T-cell (primary cell): ENCODE results near the gene BAD. TPM values are rescaled to one million over a fixed set of nuclear protein-coding genes. Genes with fewer than 3 reads are reported as not detected.

Experiments
- ATAC-seq, 4 experiments: fragments of 200-7000 bp in 3 of 4; fragments of 150-1000 bp in 1 of 4; cut with Tn5 transposase; replicated peaks in 1 of 4; 1 replicate in 3 of 4; 2 replicates in 1 of 4; pipeline ENCODE4 v1.10.0; 2021; ENCODE audit warnings: moderate library complexity in 3 of 4, mild to moderate bottlenecking in 2 of 4, moderate number of reproducible peaks in 1 of 4
- CTCF ChIA-PET, 2 donors: fragments of 300-600 bp; sonication (Branson Sonifier 250); formaldehyde crosslinking; loops; one replicate each; lab custom pipeline; 2022; ENCODE audit warnings: antibody characterized with exemption in 2 of 2; lab: Charles Lee
- POLR2A ChIA-PET, 2 donors: fragments of 300-600 bp; sonication (Branson Sonifier 250); formaldehyde crosslinking; loops; one replicate each; lab custom pipeline; 2022; ENCODE audit warnings: antibody characterized with exemption in 2 of 2; lab: Charles Lee
- DNase-seq, 35 experiments: peaks; one replicate each; pipeline versions ENCODE4 v3.0.0 to v3.0.0-alpha.2; 2013 to 2023
- H3K27ac ChIP-seq: one replicate; pipeline ENCODE4 v1.5.1; 2013; ENCODE audit warnings: low read length
- H3K27me3 ChIP-seq, 2 experiments: replicated peaks in 1 of 2; 1 replicate in 1 of 2; 2 replicates in 1 of 2; pipeline versions ENCODE4 v1.6.1 to v1.7.0; 2013; ENCODE audit warnings: low read length in 1 of 2, mixed read lengths in 1 of 2; ENCODE audit not compliant: control insufficient read depth in 2 of 2, insufficient read depth in 2 of 2; ENCODE audit errors: extremely low read depth in 1 of 2
- H3K36me3 ChIP-seq, 2 donors: 1 replicate in 1 of 2; 2 replicates in 1 of 2; pipeline versions ENCODE4 v1.6.1 to v1.7.0; 2013; ENCODE audit warnings: low read length in 1 of 2; ENCODE audit not compliant: control insufficient read depth in 2 of 2, insufficient read depth in 1 of 2; ENCODE audit errors: extremely low read depth in 1 of 2
- H3K4me1 ChIP-seq, 2 experiments: 1 replicate in 1 of 2; 2 replicates in 1 of 2; pipeline versions ENCODE4 v1.6.1 to v1.7.0; 2013; ENCODE audit warnings: low read length in 2 of 2, mixed read lengths in 1 of 2; ENCODE audit not compliant: insufficient read depth in 2 of 2, control insufficient read depth in 1 of 2; ENCODE audit errors: extremely low read depth in 1 of 2
- H3K4me3 ChIP-seq, 2 donors: 1 replicate in 1 of 2; 2 replicates in 1 of 2; pipeline versions ENCODE4 v1.5.1 to v1.7.0; 2013; ENCODE audit warnings: mild to moderate bottlenecking in 2 of 2, low read length in 1 of 2, moderate library complexity in 1 of 2; ENCODE audit not compliant: control insufficient read depth in 1 of 2; ENCODE audit errors: extremely low read depth in 1 of 2
- H3K9me3 ChIP-seq: 2 replicates; pipeline ENCODE4 v1.7.0; 2013
- H3K27ac Mint-ChIP-seq, 2 donors: one replicate each; pipeline ENCODE4 v1.8.0; 2020 to 2021; ENCODE audit warnings: mild to moderate bottlenecking in 2 of 2, mixed read lengths in 2 of 2
- H3K27me3 Mint-ChIP-seq, 2 donors: one replicate each; pipeline ENCODE4 v1.8.0; 2021 to 2022; ENCODE audit warnings: mixed read lengths in 2 of 2
- H3K36me3 Mint-ChIP-seq: one replicate; pipeline ENCODE4 v1.8.0; 2021; ENCODE audit warnings: mixed read lengths
- H3K4me1 Mint-ChIP-seq, 3 donors: one replicate each; pipeline ENCODE4 v1.8.0; 2020 to 2022; ENCODE audit warnings: mixed read lengths in 3 of 3, mild to moderate bottlenecking in 1 of 3
- H3K4me3 Mint-ChIP-seq, 3 donors: one replicate each; pipeline ENCODE4 v1.8.0; 2020 to 2022; ENCODE audit warnings: mild to moderate bottlenecking in 3 of 3, mixed read lengths in 3 of 3, moderate library complexity in 3 of 3
- H3K9me3 Mint-ChIP-seq, 3 donors: one replicate each; pipeline ENCODE4 v1.8.0; 2020 to 2022; ENCODE audit warnings: mixed read lengths in 3 of 3
- WGBS: methylation state at CpG from one replicate; pipeline ENCODE4 v1.1.5; 2013; ENCODE audit warnings: missing lambda C conversion rate; ENCODE audit not compliant: insufficient coverage; 5-methylcytosine and 5-hydroxymethylcytosine counted together
- total RNA-seq, 35 experiments: library from RNA in 6 of 35; stranded (reverse) in 6 of 35; fragments of 120-200 nt in 1 of 35; gene quantifications; one replicate each; pipeline versions ENCODE4 v1.2.1 to v1.2.4 and lab custom pipeline; 2013 to 2026

BAD gene
- total RNA-seq, 5 donors from 2014 or later (not counting 1 experiment from before 2014, with no cell fraction given): 17.5 to 37.7 (median 29.1) TPM

- Histone ChIP-seq H3K27ac (no peak overlapping the region), H3K36me3 (peaks cover 11 to 16% of the 10 kb centered on the region in 2 donors), H3K4me3 (no peak overlapping the region), H3K4me1 (peaks cover 10 to 49% of the 10 kb centered on the region in 2 experiments), H3K9me3 (no peaks in the 10 kb centered on the region), H3K27me3 (no peaks in the 10 kb centered on the region)
- WGBS: 89% methylated on average over 3 of the region's 9 CpGs
- ATAC-seq (no peak), DNase-seq (no peak)
- Mint-ChIP-seq H3K27me3 (no peaks in the 10 kb centered on the region), H3K36me3 (no peaks in the 10 kb centered on the region), H3K4me3 (no peak overlapping the region), H3K27ac (peak overlapping the region in 1 of 2 donors; percentile 55), H3K4me1 (peaks cover 38 to 43% (median 39%) of the 10 kb centered on the region in 3 donors), H3K9me3 (no peaks in the 10 kb centered on the region)
- POLR2A ChIA-PET: no interaction called here
- CTCF ChIA-PET: interaction anchor here in 1 of 2 donors (0.6 kb wide), 1 partner anchor 33 kb away, joined by 3 read pairs; no protein-coding TSS in a partner anchor
These were observed 46.4 kb downstream of the BAD start for GRCh38 chr11:64238076-64238475.

- ATAC-seq (no peak), DNase-seq (no peak)
- Mint-ChIP-seq H3K4me3 (no peak overlapping the region), H3K36me3 (no peaks in the 10 kb centered on the region), H3K4me1 (peaks cover 38 to 45% (median 38%) of the 10 kb centered on the region in 3 donors), H3K9me3 (no peaks in the 10 kb centered on the region), H3K27ac (peak overlapping the region in 1 of 2 donors; percentile 34), H3K27me3 (no peaks in the 10 kb centered on the region)
- Histone ChIP-seq H3K36me3 (peaks cover 10 to 16% of the 10 kb centered on the region in 2 donors), H3K4me1 (peaks cover 8 to 48% of the 10 kb centered on the region in 2 experiments), H3K27ac (no peak overlapping the region), H3K9me3 (no peaks in the 10 kb centered on the region), H3K4me3 (no peak overlapping the region), H3K27me3 (no peaks in the 10 kb centered on the region)
- ChIA-PET POLR2A (no interaction called here), CTCF (interaction anchor here in 1 of 2 donors (0.6 to 1.9 kb wide), 2 partner anchors 32 to 34 kb away, joined by 3 to 5 read pairs; no protein-coding TSS in a partner anchor)
- 98% methylated on average over 8 of the region's 12 CpGs for WGBS
These were observed 46.9 kb downstream of the BAD start for GRCh38 chr11:64237484-64237951.

- DNase-seq (no peak), ATAC-seq (no peak)
- CTCF ChIA-PET: interaction anchor here in 1 of 2 donors (1.9 kb wide), 1 partner anchor 31 kb away, joined by 5 read pairs; no protein-coding TSS in a partner anchor
- peak overlapping the region; percentile 58 to 70 for H3K4me3 ChIP-seq
- H3K27me3 ChIP-seq: no peaks in the 10 kb centered on the region
- H3K9me3 ChIP-seq: no peaks in the 10 kb centered on the region
- peak overlapping the region; percentile 38 for H3K27ac ChIP-seq
- WGBS: 95% methylated on average over 10 of the region's 12 CpGs
- peaks cover 42 to 45% (median 43%) of the 10 kb centered on the region in 3 donors for H3K4me1 Mint-ChIP-seq
- H3K36me3 ChIP-seq: peaks cover 10 to 16% of the 10 kb centered on the region in 2 donors
- H3K4me3 Mint-ChIP-seq: peak overlapping the region; percentile 79 to 84 (median 81)
- H3K27ac Mint-ChIP-seq: peak overlapping the region; percentile 72 to 84
- H3K9me3 Mint-ChIP-seq: no peaks in the 10 kb centered on the region
- H3K36me3 Mint-ChIP-seq: no peaks in the 10 kb centered on the region
- peaks cover 9 to 51% of the 10 kb centered on the region in 2 experiments for H3K4me1 ChIP-seq
- POLR2A ChIA-PET: no interaction called here
- H3K27me3 Mint-ChIP-seq: no peaks in the 10 kb centered on the region
These were observed 48.9 kb downstream of the BAD start for GRCh38 chr11:64235437-64236161.

GRCh38 chr11:64234647-64235379 is 49.7 kb downstream of the BAD start:
- H3K4me1 ChIP-seq: peaks cover 9 to 51% of the 10 kb centered on the region in 2 experiments
- ATAC-seq: peak; percentile 56 to 69 (median 61)
- ChIA-PET POLR2A (no interaction called here), CTCF (no interaction called here)
- H3K27me3 ChIP-seq: no peaks in the 10 kb centered on the region
- WGBS: under 1% methylated on average over 73 of the region's 80 CpGs
- Mint-ChIP-seq H3K4me3 (peak overlapping the region; percentile 79 to 84 (median 81)), H3K27ac (peak overlapping the region; percentile 72 to 84), H3K27me3 (no peaks in the 10 kb centered on the region), H3K36me3 (no peaks in the 10 kb centered on the region), H3K4me1 (peaks cover 39 to 43% (median 39%) of the 10 kb centered on the region in 3 donors), H3K9me3 (no peaks in the 10 kb centered on the region)
- peaks cover 10 to 16% of the 10 kb centered on the region in 2 donors for H3K36me3 ChIP-seq
- H3K27ac ChIP-seq: peak overlapping the region; percentile 38
- peak overlapping the region; percentile 58 to 70 for H3K4me3 ChIP-seq
- H3K9me3 ChIP-seq: no peaks in the 10 kb centered on the region
- peak in 23 of 35 experiments; percentile 35 to 79 (median 49) for DNase-seq

GRCh38 chr11:64233913-64234586 is 50.4 kb downstream of the BAD start, which contains the start of gene VEGFB:
VEGFB (plus strand) TSS chr11:64234584; CDS start chr11:64234834, 250 bp downstream.
- Mint-ChIP-seq H3K4me1 (peaks cover 42 to 51% (median 44%) of the 10 kb centered on the region in 3 donors), H3K36me3 (no peaks in the 10 kb centered on the region), H3K27me3 (no peaks in the 10 kb centered on the region), H3K4me3 (peak within 1 kb of the TSS; percentile 79 to 92 (median 84)), H3K9me3 (no peaks in the 10 kb centered on the region), H3K27ac (peak within 1 kb of the TSS; percentile 72 to 88)
- CTCF ChIA-PET: no interaction called here
- DNase-seq (peak in 30 of 35 experiments; percentile 30 to 80 (median 54)), ATAC-seq (peak; percentile 67 to 74 (median 69))
- H3K4me1 ChIP-seq: peaks cover 16 to 56% of the 10 kb centered on the region in 2 experiments
- no peaks in the 10 kb centered on the region for H3K27me3 ChIP-seq
- POLR2A ChIA-PET: no interaction called here
- H3K9me3 ChIP-seq: no peaks in the 10 kb centered on the region
- WGBS: 17% methylated on average over 30 of the region's 62 CpGs
- H3K4me3 ChIP-seq: peak within 1 kb of the TSS; percentile 58 to 70
- H3K27ac ChIP-seq: peak within 1 kb of the TSS; percentile 68
- H3K36me3 ChIP-seq: peaks cover 14 to 16% of the 10 kb centered on the region in 2 donors
